ENCODE measurements around the gene WNT9A.

WNT9A gene

GRCh38 chr1:227914801-227915563 is 32.8 kb downstream of the WNT9A start:
- no peak for TF ChIP-seq TAF1 (IDR thresholded peaks at IDR 0.05; ENCODE audit: borderline replicate concordance, insufficient read depth, low read length)

DNA sequence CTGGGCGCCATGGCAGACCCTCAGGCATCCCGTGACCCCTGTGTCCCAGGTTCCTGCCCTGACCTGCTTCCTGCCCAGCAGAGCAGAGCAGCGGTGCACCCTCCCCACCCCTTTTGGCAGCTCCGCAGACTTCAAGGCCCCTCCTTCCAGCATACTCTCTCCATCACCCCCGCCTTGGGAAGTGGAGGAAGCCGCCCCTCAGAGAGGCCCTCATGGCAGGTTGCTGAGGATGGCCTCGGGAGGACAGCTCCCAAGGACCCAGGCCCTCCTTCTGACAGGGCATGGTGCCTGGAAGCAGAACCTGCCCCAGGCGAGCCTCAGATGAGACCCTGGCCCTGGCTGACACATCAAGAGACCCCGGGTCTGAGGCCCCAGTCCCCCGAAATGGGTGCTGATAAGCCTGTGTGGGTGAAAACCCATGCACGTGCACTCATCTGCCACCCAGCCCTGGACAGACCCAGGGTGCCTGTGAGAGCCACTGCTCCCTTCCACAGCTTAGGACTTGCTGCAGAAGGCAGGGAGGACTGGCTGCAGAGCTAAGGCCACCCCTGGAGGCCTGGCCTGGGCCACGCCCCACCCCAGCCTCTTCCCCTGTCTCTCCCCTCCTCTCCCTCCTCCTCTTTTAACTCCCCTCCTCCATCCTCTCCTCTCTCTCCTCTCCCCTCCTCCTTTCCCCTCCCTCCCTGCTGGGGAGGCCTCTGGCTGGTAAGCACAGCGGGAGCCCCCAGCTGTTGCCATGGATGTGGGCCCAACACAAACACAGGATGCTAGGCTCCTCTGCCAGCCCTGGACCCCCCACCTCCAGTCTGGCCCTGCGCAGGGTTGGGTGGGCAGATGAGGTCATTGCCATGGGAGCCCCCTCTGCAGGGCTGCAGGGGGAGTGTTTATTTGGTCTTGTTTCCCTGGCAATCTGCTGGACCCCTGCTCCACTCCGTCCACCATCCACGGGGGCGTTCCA is 33.7 kb downstream of the WNT9A start:
- TF ChIP-seq REST (IDR thresholded peaks at IDR 0.05; ENCODE audit: insufficient read depth in 1 of 2, low read depth in 2 of 2, low read length in 2 of 2) (no peak), POLR2AphosphoS5 (IDR thresholded peaks at IDR 0.05; ENCODE audit: low read depth, low read length) (no peak), TAF1 (IDR thresholded peaks at IDR 0.05; ENCODE audit: borderline replicate concordance, insufficient read depth, low read length) (no peak), FOXP2 (optimal IDR thresholded peaks at IDR 0.05; ENCODE audit: borderline replicate concordance, extremely low read depth, extremely low read length, insufficient read depth) (no peak), SIN3A (IDR thresholded peaks at IDR 0.05; ENCODE audit: borderline replicate concordance, insufficient read depth, low read length) (no peak)

DNA sequence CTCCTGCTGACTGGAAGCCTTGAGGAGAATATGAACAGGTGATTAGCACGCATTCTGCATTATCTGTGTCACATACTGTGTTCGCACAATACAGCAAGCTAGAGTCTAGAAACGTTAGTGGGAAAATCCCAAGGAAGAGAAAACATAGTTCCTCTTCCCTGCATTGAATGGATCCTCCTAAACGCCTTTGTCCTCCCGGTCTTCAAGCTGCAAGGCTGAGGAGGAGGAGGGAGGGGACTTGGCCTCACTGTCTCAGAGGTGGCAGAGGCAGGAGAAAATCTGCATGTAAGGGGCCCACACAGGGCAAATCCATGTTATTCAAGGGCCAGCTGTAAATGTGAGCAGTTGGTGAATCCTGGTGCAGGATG is 34.4 kb downstream of the WNT9A start:
- no peak for TF ChIP-seq TAF1 (IDR thresholded peaks at IDR 0.05; ENCODE audit: borderline replicate concordance, insufficient read depth, low read length)
- no peak for TF ChIP-seq FOXP2 (optimal IDR thresholded peaks at IDR 0.05; ENCODE audit: borderline replicate concordance, extremely low read depth, extremely low read length, insufficient read depth)
- TF ChIP-seq REST (IDR thresholded peaks at IDR 0.05; ENCODE audit: insufficient read depth in 1 of 2, low read depth in 2 of 2, low read length in 2 of 2), result no peak

GRCh38 chr1:227912866-227913265 is 34.9 kb downstream of the WNT9A start:
- TF ChIP-seq POLR2AphosphoS5 (IDR thresholded peaks at IDR 0.05; ENCODE audit: low read depth, low read length), result no peak
- no peak for TF ChIP-seq REST (IDR thresholded peaks at IDR 0.05; ENCODE audit: insufficient read depth in 1 of 2, low read depth in 2 of 2, low read length in 2 of 2)

GRCh38 chr1:227911376-227911775 is 36.4 kb downstream of the WNT9A start:
- TF ChIP-seq FOXP2 (optimal IDR thresholded peaks at IDR 0.05; ENCODE audit: borderline replicate concordance, extremely low read depth, extremely low read length, insufficient read depth), result no peak
- no peak for TF ChIP-seq POLR2AphosphoS5 (IDR thresholded peaks at IDR 0.05; ENCODE audit: low read depth, low read length)
- no peak for TF ChIP-seq REST (IDR thresholded peaks at IDR 0.05; ENCODE audit: insufficient read depth in 1 of 2, low read depth in 2 of 2, low read length in 2 of 2)
- no peak for TF ChIP-seq SIN3A (IDR thresholded peaks at IDR 0.05; ENCODE audit: borderline replicate concordance, insufficient read depth, low read length)

All from PFSK-1 (cell line).